Measurements from ENCODE around the gene NOL4L.
"Not testable (repeated sequence)": the region's sequence is repeated elsewhere in the genome, so short reads cannot be mapped to it uniquely, and the experiment has no call there.

The NOL4L gene

GRCh38 chr20:32582659-32583580 is 2.2 kb downstream of the NOL4L start:
- H3K4me3 ChIP-seq = peak overlapping the region; percentile 79
- no peak overlapping the region for H3K27ac ChIP-seq
- no peak for DNase-seq (ENCODE audit: low read depth, low spot score)

GRCh38 chr20:32581839-32582658 is 3.1 kb downstream of the NOL4L start:
- no peak overlapping the region for H3K4me3 ChIP-seq
- H3K27ac ChIP-seq = no peak overlapping the region
- no peak for TF ChIP-seq EZH2 (IDR thresholded peaks at IDR 0.05)
- TF ChIP-seq FOXP2 (optimal IDR thresholded peaks at IDR 0.05; ENCODE audit: control extremely low read depth, extremely low read length, insufficient read depth) = no peak
- TF ChIP-seq POLR2AphosphoS5 (IDR thresholded peaks at IDR 0.05; ENCODE audit: borderline replicate concordance, low read depth, low read length) = no peak
- H3K9ac ChIP-seq (ENCODE audit: insufficient read length) = no peak overlapping the region
- H3K36me3 ChIP-seq (ENCODE audit: insufficient read depth, low read length) = no peaks in the 10 kb centered on the region
- DNase-seq (ENCODE audit: low read depth, low spot score) = no peak
- H3K9me3 ChIP-seq (ENCODE audit: low read depth, low read length) = no peaks in the 10 kb centered on the region

More at GRCh38 chr20:32582659-32583580, 2.2 kb downstream of the NOL4L start:
- TF ChIP-seq POLR2AphosphoS5 (IDR thresholded peaks at IDR 0.05; ENCODE audit: borderline replicate concordance, low read depth, low read length) (no peak), EZH2 (IDR thresholded peaks at IDR 0.05) (no peak), FOXP2 (optimal IDR thresholded peaks at IDR 0.05; ENCODE audit: control extremely low read depth, extremely low read length, insufficient read depth) (no peak)
- Histone ChIP-seq H3K36me3 (ENCODE audit: insufficient read depth, low read length) (no peaks in the 10 kb centered on the region), H3K9ac (ENCODE audit: insufficient read length) (no peak overlapping the region), H3K9me3 (ENCODE audit: low read depth, low read length) (no peaks in the 10 kb centered on the region)

DNA sequence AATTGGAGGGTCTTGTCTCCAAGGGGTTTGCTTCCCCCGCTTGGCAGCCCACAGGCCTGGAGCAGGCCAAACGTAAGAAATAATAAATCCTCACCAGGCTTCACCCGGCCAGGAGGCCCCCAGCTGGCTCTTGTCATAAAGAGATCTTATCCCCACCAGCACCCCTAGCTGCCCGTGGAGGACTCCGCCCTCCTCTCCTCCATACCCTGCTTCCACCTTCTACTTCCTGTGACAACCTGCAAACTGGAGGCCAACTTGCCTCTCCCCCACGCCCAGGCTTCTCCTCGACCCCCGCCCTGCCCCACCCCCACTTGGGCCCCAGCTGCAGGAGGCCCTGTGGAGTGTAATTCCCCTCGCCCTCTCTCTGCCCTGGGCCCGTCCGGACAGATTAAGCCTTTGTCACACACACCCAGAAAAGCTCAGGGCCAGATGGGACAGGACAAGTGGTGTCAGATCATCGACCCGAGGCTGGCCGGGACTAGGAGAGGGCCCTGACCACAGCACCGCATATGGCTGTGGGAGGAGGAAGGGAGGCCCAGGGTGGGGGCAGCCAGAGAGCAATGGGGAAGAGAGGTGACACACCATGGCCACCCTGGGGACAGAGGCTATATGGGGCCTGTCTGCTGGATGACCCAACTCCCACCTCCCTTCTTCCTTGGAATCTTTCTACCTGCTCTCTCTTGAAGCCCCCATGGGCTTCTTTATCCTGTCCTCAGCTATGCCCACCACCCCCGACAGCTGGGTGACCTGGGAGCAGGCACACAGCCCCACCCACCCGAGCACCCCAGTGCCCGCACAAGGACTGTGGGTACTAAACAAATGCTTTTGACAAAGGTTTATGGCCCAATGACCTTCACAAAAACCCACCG is 3.9 kb downstream of the NOL4L start:
- H3K27ac ChIP-seq = no peak overlapping the region
- TF ChIP-seq EZH2 (IDR thresholded peaks at IDR 0.05) (no peak), FOXP2 (optimal IDR thresholded peaks at IDR 0.05; ENCODE audit: control extremely low read depth, extremely low read length, insufficient read depth) (no peak), POLR2AphosphoS5 (IDR thresholded peaks at IDR 0.05; ENCODE audit: borderline replicate concordance, low read depth, low read length) (no peak)
- no peak for DNase-seq (ENCODE audit: low read depth, low spot score)
- H3K36me3 ChIP-seq (ENCODE audit: insufficient read depth, low read length) = no peaks in the 10 kb centered on the region
- no peak overlapping the region for H3K4me3 ChIP-seq
- no peak overlapping the region for H3K9ac ChIP-seq (ENCODE audit: insufficient read length)
- no peaks in the 10 kb centered on the region for H3K9me3 ChIP-seq (ENCODE audit: low read depth, low read length)

GRCh38 chr20:32580219-32580969 is 4.7 kb downstream of the NOL4L start:
- no peak for TF ChIP-seq POLR2AphosphoS5 (IDR thresholded peaks at IDR 0.05; ENCODE audit: borderline replicate concordance, low read depth, low read length)
- no peak for TF ChIP-seq EZH2 (IDR thresholded peaks at IDR 0.05)
- Histone ChIP-seq H3K4me3 (no peak overlapping the region), H3K36me3 (ENCODE audit: insufficient read depth, low read length) (no peaks in the 10 kb centered on the region), H3K9me3 (ENCODE audit: low read depth, low read length) (no peaks in the 10 kb centered on the region), H3K27ac (no peak overlapping the region), H3K9ac (ENCODE audit: insufficient read length) (no peak overlapping the region)
- DNase-seq (ENCODE audit: low read depth, low spot score) = no peak

- DNase-seq (ENCODE audit: low read depth, low spot score) = no peak
- TF ChIP-seq POLR2AphosphoS5 (IDR thresholded peaks at IDR 0.05; ENCODE audit: borderline replicate concordance, low read depth, low read length) (no peak), EZH2 (IDR thresholded peaks at IDR 0.05) (no peak), FOXP2 (optimal IDR thresholded peaks at IDR 0.05; ENCODE audit: control extremely low read depth, extremely low read length, insufficient read depth) (no peak)
- Histone ChIP-seq H3K27ac (no peak overlapping the region), H3K9me3 (ENCODE audit: low read depth, low read length) (no peaks in the 10 kb centered on the region), H3K4me3 (no peak overlapping the region), H3K36me3 (ENCODE audit: insufficient read depth, low read length) (no peaks in the 10 kb centered on the region), H3K9ac (ENCODE audit: insufficient read length) (no peak overlapping the region)
Measured at GRCh38 chr20:32578840-32579390, 6.2 kb downstream of the NOL4L start.

DNA sequence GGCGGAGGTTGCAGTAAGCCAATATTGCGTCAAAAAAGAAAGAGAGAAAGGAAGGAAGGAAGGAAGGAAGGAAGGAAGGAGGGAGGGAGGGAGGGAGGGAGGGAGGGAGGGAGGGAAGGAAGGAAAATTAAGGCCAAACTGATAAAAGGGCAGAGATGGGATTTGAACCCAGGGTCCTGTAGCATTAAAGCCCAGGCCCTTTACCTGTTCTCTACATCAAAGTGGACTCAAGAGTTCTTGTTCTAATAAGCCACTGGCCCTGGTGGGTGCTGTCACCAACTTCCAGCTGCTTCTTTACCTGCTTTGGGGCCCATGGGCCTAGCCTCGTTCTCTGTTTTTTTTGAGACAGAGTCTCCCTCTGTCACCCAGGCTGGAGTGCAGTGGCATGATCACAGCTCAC is 7.1 kb downstream of the NOL4L start:
- DNase-seq (ENCODE audit: low read depth, low spot score); H3K36me3 ChIP-seq (ENCODE audit: insufficient read depth, low read length); H3K4me3 ChIP-seq; H3K9me3 ChIP-seq (ENCODE audit: low read depth, low read length); H3K9ac ChIP-seq (ENCODE audit: insufficient read length); H3K27ac ChIP-seq: not testable (repeated sequence)

DNA sequence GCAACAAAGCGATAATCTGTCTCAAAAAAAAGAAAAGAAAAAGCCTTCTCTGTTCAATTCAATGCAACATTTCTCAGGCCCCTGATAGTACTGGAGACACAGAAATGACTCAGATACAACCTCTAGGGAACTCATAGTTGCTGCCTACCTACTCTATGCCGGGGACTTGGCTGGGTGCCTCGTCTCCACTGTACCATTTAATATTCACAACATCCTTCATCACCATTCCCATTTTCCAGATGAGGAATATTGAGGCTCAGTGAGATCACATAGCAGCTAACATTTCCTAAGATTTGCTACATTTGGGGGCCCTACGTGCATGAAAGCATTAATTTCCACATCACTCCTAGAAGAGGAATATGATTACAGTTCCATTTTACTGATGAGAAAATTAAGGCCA is 7.5 kb downstream of the NOL4L start:
- no peak for TF ChIP-seq FOXP2 (optimal IDR thresholded peaks at IDR 0.05; ENCODE audit: control extremely low read depth, extremely low read length, insufficient read depth)
- no peak for TF ChIP-seq POLR2AphosphoS5 (IDR thresholded peaks at IDR 0.05; ENCODE audit: borderline replicate concordance, low read depth, low read length)
- DNase-seq (ENCODE audit: low read depth, low spot score) = no peak
- no peaks in the 10 kb centered on the region for H3K9me3 ChIP-seq (ENCODE audit: low read depth, low read length)
- H3K4me3 ChIP-seq = no peak overlapping the region
- no peak overlapping the region for H3K27ac ChIP-seq
- no peak overlapping the region for H3K9ac ChIP-seq (ENCODE audit: insufficient read length)
- H3K36me3 ChIP-seq (ENCODE audit: insufficient read depth, low read length) = no peaks in the 10 kb centered on the region
